DOHH2 (cell line): Measurements from ENCODE around the gene ZNF408.

Source experiments
- H3F3A ChIP-seq: fragments of 200-600 bp; sonication (generic), shearing (Covaris generic); 2 replicates; pipeline ENCODE4 v1.6.0; 2016; ENCODE audit warnings: antibody characterized with exemption, mild to moderate bottlenecking; ENCODE audit not compliant: control insufficient read depth, insufficient read depth
- H3K27ac ChIP-seq: fragments of 200-600 bp; sonication (generic); 2 replicates; pipeline ENCODE4 v1.5.1; 2014; ENCODE audit warnings: low read depth, mild to moderate bottlenecking, low read length, moderate library complexity
- H3K27me3 ChIP-seq: fragments of 200-600 bp; sonication (generic); 2 replicates; pipeline ENCODE4 v1.6.1; 2014; ENCODE audit warnings: mild to moderate bottlenecking, low read length, mixed read lengths; ENCODE audit not compliant: control insufficient read depth
- H3K36me3 ChIP-seq: fragments of 200-600 bp; sonication (generic); 2 replicates; pipeline ENCODE4 v1.6.1; 2014; ENCODE audit warnings: mild to moderate bottlenecking, low read length, moderate library complexity, mixed read lengths; ENCODE audit not compliant: control insufficient read depth
- H3K4me1 ChIP-seq: fragments of 200-600 bp; sonication (generic); 2 replicates; pipeline ENCODE4 v1.6.1; 2014; ENCODE audit warnings: mild to moderate bottlenecking, low read length, mixed read lengths; ENCODE audit not compliant: control insufficient read depth
- H3K4me2 ChIP-seq: fragments of 200-600 bp; sonication (generic); 2 replicates; pipeline ENCODE4 v1.6.0; 2014; ENCODE audit warnings: mild to moderate bottlenecking, low read length, moderate library complexity
- H3K4me3 ChIP-seq: fragments of 200-600 bp; sonication (generic); 2 replicates; pipeline ENCODE4 v1.5.1; 2014; ENCODE audit warnings: mild to moderate bottlenecking, low read length, mixed read lengths
- H3K79me2 ChIP-seq: fragments of 200-600 bp; sonication (generic); 2 replicates; pipeline ENCODE4 v1.6.1; 2014; ENCODE audit warnings: mild to moderate bottlenecking, low read length, mixed read lengths; ENCODE audit not compliant: control insufficient read depth
- H3K9me2 ChIP-seq: fragments of 200-600 bp; sonication (generic); replicated peaks from 2 replicates; pipeline ENCODE4 v1.6.1; 2014; ENCODE audit warnings: mild to moderate bottlenecking, low read length, mixed read lengths; ENCODE audit not compliant: control insufficient read depth
- H3K9me3 ChIP-seq: fragments of 200-600 bp; sonication (generic); 2 replicates; pipeline ENCODE4 v1.6.1; 2014; ENCODE audit warnings: antibody characterized with exemption, low read length, mixed read lengths; ENCODE audit not compliant: control insufficient read depth, insufficient read depth
- H4K20me1 ChIP-seq: fragments of 200-600 bp; sonication (generic); 2 replicates; pipeline ENCODE4 v1.6.0; 2014; ENCODE audit warnings: low read depth, mild to moderate bottlenecking, antibody characterized with exemption, low read length, moderate library complexity; ENCODE audit not compliant: control insufficient read depth, insufficient read depth
- CTCF ChIP-seq: fragments of 200-600 bp; sonication (generic); IDR thresholded peaks from one replicate; pipeline ENCODE4 v1.5.1; 2014; ENCODE audit warnings: antibody characterized with exemption, mild to moderate bottlenecking, low read depth, low read length; ENCODE audit not compliant: poor library complexity, severe bottlenecking
- EZH2phosphoT487 ChIP-seq: fragments of 200-600 bp; sonication (generic); IDR thresholded peaks from 2 replicates; pipeline ENCODE4 v1.6.1; 2017; ENCODE audit warnings: borderline replicate concordance, mild to moderate bottlenecking, antibody characterized with exemption, low read length, moderate library complexity, mixed read lengths

Gene ZNF408

GRCh38 chr11:46677991-46678740, 22.7 kb upstream of the ZNF408 start:
- peaks cover 45% of the 10 kb centered on the region for H3K36me3 ChIP-seq

GRCh38 chr11:46678741-46679130, 22.1 kb upstream of the ZNF408 start:
- peaks cover 32% of the 10 kb centered on the region for H3K4me1 ChIP-seq
- no peak overlapping the region for H3K4me2 ChIP-seq
- H3K27ac ChIP-seq: no peak overlapping the region
- no peaks in the 10 kb centered on the region for H4K20me1 ChIP-seq
- no peaks in the 10 kb centered on the region for H3K79me2 ChIP-seq
- H3K27me3 ChIP-seq: no peaks in the 10 kb centered on the region
- H3K4me3 ChIP-seq: no peak overlapping the region
- TF ChIP-seq CTCF (no peak), EZH2phosphoT487 (no peak)
- no peaks in the 10 kb centered on the region for H3F3A ChIP-seq
- peaks cover 39% of the 10 kb centered on the region for H3K36me3 ChIP-seq
- no peaks in the 10 kb centered on the region for H3K9me3 ChIP-seq
- no peaks in the 10 kb centered on the region for H3K9me2 ChIP-seq

More at GRCh38 chr11:46677991-46678740, 22.7 kb upstream of the ZNF408 start:
- Histone ChIP-seq H4K20me1 (no peaks in the 10 kb centered on the region), H3K9me2 (no peaks in the 10 kb centered on the region), H3K79me2 (no peaks in the 10 kb centered on the region), H3K27me3 (no peaks in the 10 kb centered on the region), H3K4me2 (no peak overlapping the region), H3F3A (no peaks in the 10 kb centered on the region), H3K4me3 (no peak overlapping the region), H3K9me3 (no peaks in the 10 kb centered on the region), H3K4me1 (peaks cover 34% of the 10 kb centered on the region), H3K27ac (no peak overlapping the region)
- TF ChIP-seq EZH2phosphoT487: no peak
- no peak for TF ChIP-seq CTCF

- no peaks in the 10 kb centered on the region for H3K27me3 ChIP-seq
- H4K20me1 ChIP-seq: no peaks in the 10 kb centered on the region
- no peak overlapping the region for H3K4me2 ChIP-seq
- H3K9me2 ChIP-seq: no peaks in the 10 kb centered on the region
- H3K4me1 ChIP-seq: peaks cover 25% of the 10 kb centered on the region
- H3K4me3 ChIP-seq: no peak overlapping the region
- no peaks in the 10 kb centered on the region for H3K9me3 ChIP-seq
- H3F3A ChIP-seq: no peaks in the 10 kb centered on the region
- no peaks in the 10 kb centered on the region for H3K79me2 ChIP-seq
- H3K36me3 ChIP-seq: peaks cover 37% of the 10 kb centered on the region
- no peak overlapping the region for H3K27ac ChIP-seq
- no peak for TF ChIP-seq CTCF
- TF ChIP-seq EZH2phosphoT487: no peak
Observed at GRCh38 chr11:46679241-46680163, 21.3 kb upstream of the ZNF408 start.
